HUES48 (cell line): ENCODE data around the gene PARVG.
"Not testable (repeated sequence)": the region's sequence is repeated elsewhere in the genome, so short reads cannot be mapped to it uniquely, and the experiment has no call there.

ENCODE experiments used
- H3K27ac ChIP-seq: one replicate; pipeline ENCODE4 v1.7.0; 2013; ENCODE audit warnings: low read depth, low read length, inconsistent platforms
- H3K27me3 ChIP-seq: 2 replicates; pipeline ENCODE4 v1.6.1; 2013; ENCODE audit warnings: mild to moderate bottlenecking, low read length; ENCODE audit not compliant: control insufficient read depth, insufficient read depth
- H3K36me3 ChIP-seq: 2 replicates; pipeline ENCODE4 v1.6.1; 2013; ENCODE audit warnings: low read length; ENCODE audit not compliant: control insufficient read depth, insufficient read depth
- H3K4me1 ChIP-seq: 2 replicates; pipeline ENCODE4 v1.6.1; 2013; ENCODE audit warnings: mild to moderate bottlenecking, low read length; ENCODE audit not compliant: control insufficient read depth, insufficient read depth
- H3K4me3 ChIP-seq: 2 replicates; pipeline ENCODE4 v1.5.1; 2013; ENCODE audit warnings: mild to moderate bottlenecking, low read depth, low read length
- H3K9ac ChIP-seq: 2 replicates; pipeline ENCODE4 v1.6.1; 2013; ENCODE audit warnings: mild to moderate bottlenecking, low read depth, low read length, moderate library complexity
- H3K9me3 ChIP-seq: 2 replicates; pipeline ENCODE4 v1.6.1; 2013; ENCODE audit warnings: low read length; ENCODE audit not compliant: control insufficient read depth, insufficient read depth

PARVG gene

DNA sequence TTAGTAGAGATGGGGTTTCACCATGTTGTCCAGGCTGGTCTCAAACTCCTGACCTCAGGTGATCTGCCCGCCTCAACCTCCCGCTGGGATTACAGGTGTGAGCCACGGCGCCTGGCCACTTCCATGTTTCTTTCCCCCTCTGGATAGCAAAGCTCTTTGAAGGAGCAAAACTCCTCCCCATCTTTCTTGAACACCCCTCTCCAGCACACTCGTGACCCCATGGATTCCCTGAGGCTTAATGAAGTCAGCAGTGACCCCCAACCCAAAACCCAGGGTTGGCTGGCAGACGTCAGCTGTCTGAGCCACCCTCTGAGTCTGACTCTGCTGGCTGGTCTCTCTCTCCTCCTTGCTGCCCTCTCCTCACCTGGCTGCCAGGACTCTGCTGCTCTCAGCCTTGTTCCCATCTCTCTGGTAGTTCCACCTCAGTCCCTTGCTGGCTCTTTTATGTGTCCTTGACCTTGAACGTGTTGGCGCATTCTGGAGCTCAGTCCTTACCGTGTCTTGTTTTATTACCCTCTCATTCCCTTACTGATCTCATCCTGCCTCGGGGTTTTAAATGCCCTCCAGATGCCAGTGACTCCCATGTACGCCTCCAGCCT, 44.5 kb downstream of the PARVG start:
- no peak overlapping the region for H3K9ac ChIP-seq
- no peak overlapping the region for H3K4me3 ChIP-seq
- no peaks in the 10 kb centered on the region for H3K4me1 ChIP-seq
- no peaks in the 10 kb centered on the region for H3K36me3 ChIP-seq
- no peaks in the 10 kb centered on the region for H3K27me3 ChIP-seq
- H3K27ac ChIP-seq, result no peak overlapping the region
- no peaks in the 10 kb centered on the region for H3K9me3 ChIP-seq

DNA sequence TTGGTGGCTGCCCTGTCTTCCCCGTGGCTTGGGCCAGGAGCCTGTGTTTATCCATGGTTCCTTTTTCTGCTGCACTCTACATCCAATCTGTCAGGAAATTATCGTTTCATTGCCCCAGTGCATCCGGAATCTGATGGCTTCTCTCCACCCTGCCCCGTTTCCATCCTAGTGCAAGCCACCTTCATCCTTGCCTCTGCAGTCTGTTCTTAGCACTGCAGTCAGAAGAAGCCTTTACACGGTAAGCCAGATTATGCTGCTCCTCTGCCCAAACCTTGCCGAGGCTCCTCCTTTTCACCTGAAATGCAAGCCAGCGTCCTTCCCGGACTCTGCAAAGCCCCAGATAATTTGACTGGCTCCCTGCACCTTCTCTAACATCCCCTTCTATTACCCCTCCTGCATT, 45.1 kb downstream of the PARVG start:
- no peak overlapping the region for H3K4me3 ChIP-seq
- H3K9ac ChIP-seq, result no peak overlapping the region
- no peaks in the 10 kb centered on the region for H3K36me3 ChIP-seq
- H3K9me3 ChIP-seq, result no peaks in the 10 kb centered on the region
- no peaks in the 10 kb centered on the region for H3K4me1 ChIP-seq
- H3K27me3 ChIP-seq, result no peaks in the 10 kb centered on the region
- no peak overlapping the region for H3K27ac ChIP-seq

DNA sequence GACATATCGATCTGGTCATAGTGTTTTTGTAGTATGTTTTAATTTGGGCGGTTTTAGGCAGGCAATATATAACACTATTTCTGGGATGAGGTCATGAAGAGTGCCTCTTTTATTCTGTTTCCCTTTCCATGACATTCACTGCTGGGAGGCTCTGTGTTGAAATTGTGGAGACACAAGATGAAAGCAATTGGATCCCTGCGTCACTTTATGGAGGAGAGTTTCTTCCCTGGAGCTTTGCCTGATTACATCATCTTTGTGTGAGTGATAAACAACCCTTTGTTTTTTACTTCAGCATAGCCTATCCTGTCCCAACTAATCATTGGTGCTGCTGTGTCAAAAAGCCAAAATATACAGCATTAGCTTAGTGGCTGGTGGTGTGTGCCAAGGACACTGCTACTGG, 48.6 kb downstream of the PARVG start:
- Histone ChIP-seq H3K27ac (no peak overlapping the region), H3K27me3 (no peaks in the 10 kb centered on the region), H3K9me3 (no peaks in the 10 kb centered on the region), H3K36me3 (no peaks in the 10 kb centered on the region), H3K4me3 (no peak overlapping the region), H3K4me1 (no peaks in the 10 kb centered on the region), H3K9ac (no peak overlapping the region)

DNA sequence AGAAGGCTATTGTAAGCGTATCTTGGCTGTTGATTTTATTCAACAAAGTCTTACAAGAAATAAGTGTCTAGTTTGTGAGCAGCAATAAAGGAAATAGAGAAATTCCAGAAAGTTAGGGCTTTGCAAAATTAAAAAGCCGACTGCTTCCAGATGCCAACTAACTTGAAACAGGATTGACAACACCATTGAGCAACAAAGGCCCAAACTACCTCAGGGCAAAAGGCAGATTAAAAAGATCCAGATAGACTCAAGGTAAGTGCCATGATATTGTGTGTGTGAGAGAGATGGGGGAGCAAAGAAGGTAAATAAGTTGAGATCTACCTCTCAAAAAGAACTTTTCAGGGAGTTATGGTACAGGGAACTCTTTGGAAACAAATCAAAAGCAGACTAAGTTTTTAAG, 49.1 kb downstream of the PARVG start:
- H3K9ac ChIP-seq, result no peak overlapping the region
- no peaks in the 10 kb centered on the region for H3K27me3 ChIP-seq
- H3K36me3 ChIP-seq, result no peaks in the 10 kb centered on the region
- no peaks in the 10 kb centered on the region for H3K4me1 ChIP-seq
- H3K9me3 ChIP-seq, result no peaks in the 10 kb centered on the region
- no peak overlapping the region for H3K27ac ChIP-seq
- no peak overlapping the region for H3K4me3 ChIP-seq

DNA sequence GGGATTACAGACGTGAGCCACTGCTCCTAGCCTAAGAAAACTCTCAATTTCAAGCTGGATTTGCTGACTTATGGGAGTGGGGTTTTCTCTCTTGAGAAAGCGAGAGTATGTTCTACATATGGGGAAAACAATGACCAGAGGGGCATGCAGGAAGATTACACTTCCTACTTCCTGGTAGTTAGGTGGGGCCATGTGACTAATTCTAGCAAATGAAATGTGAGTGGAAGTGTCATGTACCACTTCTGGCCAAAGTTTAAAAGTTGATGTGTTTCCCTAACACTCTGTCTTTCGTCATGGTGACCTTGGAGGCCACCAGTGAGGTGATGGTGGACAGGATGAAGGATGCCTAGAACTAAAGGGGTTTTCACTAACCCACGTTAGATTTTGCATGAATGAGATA, 50.5 kb downstream of the PARVG start:
- no peaks in the 10 kb centered on the region for H3K36me3 ChIP-seq
- H3K9ac ChIP-seq, result no peak overlapping the region
- H3K27me3 ChIP-seq, result no peaks in the 10 kb centered on the region
- H3K9me3 ChIP-seq, result no peaks in the 10 kb centered on the region
- H3K27ac ChIP-seq, result no peak overlapping the region
- no peak overlapping the region for H3K4me3 ChIP-seq
- H3K4me1 ChIP-seq, result no peaks in the 10 kb centered on the region

DNA sequence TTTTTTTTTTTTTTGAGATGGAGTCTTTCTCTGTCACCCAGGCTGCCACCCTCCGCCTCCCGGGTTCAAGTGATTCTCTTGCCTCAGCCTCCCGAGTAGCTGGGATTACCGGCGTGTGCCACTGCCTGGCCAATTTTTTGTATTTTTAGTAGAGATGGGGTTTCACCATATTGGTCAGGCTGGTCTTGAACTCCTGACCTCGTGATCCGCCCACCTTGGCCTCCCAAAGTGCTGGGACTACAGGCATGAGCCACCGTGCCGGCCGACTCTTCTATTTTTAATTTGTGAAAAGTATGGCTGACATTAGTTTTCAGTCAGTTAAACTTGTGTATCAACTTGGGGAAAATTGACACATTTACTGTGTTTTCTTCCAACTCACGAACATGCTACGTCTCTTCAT, 53.6 kb downstream of the PARVG start:
- H3K36me3 ChIP-seq, H3K27me3 ChIP-seq, H3K9ac ChIP-seq, H3K27ac ChIP-seq, H3K9me3 ChIP-seq, H3K4me1 ChIP-seq, H3K4me3 ChIP-seq: not testable (repeated sequence)

DNA sequence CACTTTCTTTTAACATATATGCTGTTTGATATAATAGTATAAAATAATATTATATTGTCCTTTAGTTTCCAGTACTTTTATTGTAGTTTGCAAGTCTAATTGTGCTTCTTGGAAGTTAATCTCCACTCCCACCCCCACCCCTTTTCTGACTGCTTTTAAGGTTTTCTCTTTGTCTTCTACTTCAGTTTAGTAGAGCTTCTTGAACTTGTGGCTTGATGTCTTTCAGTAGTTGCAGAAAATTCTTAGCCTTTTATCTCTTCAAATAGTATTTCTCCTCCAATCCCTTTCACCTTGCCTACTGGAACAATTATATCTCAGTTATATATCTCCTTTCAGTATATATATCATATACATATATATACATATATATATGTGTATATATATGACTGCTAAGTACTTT, 56.6 kb downstream of the PARVG start:
- Histone ChIP-seq H3K9me3 (no peaks in the 10 kb centered on the region), H3K36me3 (no peaks in the 10 kb centered on the region)

DNA sequence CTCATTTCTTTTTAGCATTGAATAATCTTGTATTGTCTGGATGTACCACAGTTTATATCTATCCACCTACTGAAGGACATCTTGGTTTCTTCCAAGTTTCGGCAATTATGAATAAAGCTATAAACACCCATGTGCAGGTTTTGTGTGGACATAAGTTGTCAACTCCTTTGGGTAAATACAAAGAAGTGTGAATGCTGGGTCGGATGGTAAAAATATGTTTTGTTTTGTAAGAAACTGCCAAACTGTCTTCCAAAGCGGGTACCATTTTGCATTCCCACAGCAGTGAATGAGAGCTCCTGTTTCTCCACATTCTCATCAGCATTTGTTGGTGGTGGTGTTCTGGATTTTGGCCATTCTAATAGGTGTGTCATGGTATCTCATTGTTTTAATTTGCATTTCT, 60.4 kb downstream of the PARVG start:
- not testable (repeated sequence) for H3K4me3 ChIP-seq, H3K9me3 ChIP-seq, H3K4me1 ChIP-seq, H3K27ac ChIP-seq, H3K9ac ChIP-seq, H3K27me3 ChIP-seq, H3K36me3 ChIP-seq

More for the DNA sequence above, 56.6 kb downstream of the PARVG start:
- H3K9ac ChIP-seq, result no peak overlapping the region
- H3K4me3 ChIP-seq, result no peak overlapping the region
- H3K4me1 ChIP-seq, result no peaks in the 10 kb centered on the region
- H3K27ac ChIP-seq, result no peak overlapping the region
- H3K27me3 ChIP-seq, result no peaks in the 10 kb centered on the region

DNA sequence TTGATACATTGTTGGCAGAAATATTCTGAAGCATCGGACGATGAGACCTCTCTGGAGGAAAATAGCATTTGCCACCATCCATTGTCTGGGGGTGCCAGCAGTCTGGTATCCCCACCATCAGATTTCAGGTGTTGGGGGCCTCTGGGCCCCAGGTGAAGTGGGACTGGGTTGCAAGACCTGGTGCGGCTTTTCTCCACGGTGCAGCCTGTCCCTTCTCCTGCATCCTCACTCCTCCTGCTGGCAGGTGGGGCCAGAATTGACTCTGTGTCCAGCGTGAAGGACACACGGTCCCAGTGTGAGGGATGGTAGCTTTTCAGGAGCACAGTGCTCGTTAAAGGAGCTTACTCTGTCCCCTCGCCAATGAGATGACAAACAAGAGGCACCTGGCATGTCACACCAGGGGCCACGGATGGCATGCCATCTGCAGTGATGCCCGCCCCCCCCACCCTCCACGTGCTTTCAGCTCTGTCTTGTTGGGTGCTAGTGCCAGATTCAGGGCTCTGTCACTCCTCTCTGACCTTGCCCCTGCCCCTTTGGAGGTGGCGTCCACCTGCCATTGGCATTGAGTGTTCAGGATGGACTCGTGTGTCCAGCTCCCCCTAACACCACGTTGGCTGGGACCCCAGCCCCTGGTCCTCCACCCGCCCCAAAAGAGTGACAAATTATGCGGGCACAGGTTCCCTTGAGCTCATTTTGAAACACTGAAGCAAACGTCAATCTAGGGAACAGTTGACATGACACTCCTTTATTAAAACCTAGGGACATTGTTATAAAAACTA, 62.4 kb downstream of the PARVG start:
- no peaks in the 10 kb centered on the region for H3K4me1 ChIP-seq
- H3K36me3 ChIP-seq, result no peaks in the 10 kb centered on the region
- H3K27me3 ChIP-seq, result no peaks in the 10 kb centered on the region
- no peak overlapping the region for H3K9ac ChIP-seq
- no peaks in the 10 kb centered on the region for H3K9me3 ChIP-seq
- H3K4me3 ChIP-seq, result no peak overlapping the region
- no peak overlapping the region for H3K27ac ChIP-seq

DNA sequence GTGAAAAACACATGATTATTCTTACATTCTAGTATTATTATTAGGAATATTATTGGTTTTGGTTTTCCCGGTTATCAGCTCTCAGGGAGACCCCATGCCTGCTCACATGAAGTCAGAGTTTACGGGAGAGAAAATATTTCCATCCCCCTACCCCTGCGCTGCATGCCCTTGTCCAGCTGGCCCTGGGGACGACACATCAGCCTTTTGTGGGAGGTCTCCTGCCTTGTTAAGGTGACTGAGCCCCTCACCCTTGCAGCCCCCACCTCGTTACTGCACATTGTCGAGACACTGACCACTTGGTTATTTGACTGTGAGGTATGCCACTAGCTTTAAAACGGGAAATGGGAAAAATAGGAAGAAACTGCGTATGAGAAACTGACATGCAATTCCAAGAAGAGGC, 63.0 kb downstream of the PARVG start:
- no peaks in the 10 kb centered on the region for H3K9me3 ChIP-seq
- H3K4me1 ChIP-seq, result no peaks in the 10 kb centered on the region
- H3K27me3 ChIP-seq, result no peaks in the 10 kb centered on the region
- no peak overlapping the region for H3K27ac ChIP-seq
- no peak overlapping the region for H3K9ac ChIP-seq
- H3K4me3 ChIP-seq, result no peak overlapping the region
- no peaks in the 10 kb centered on the region for H3K36me3 ChIP-seq

DNA sequence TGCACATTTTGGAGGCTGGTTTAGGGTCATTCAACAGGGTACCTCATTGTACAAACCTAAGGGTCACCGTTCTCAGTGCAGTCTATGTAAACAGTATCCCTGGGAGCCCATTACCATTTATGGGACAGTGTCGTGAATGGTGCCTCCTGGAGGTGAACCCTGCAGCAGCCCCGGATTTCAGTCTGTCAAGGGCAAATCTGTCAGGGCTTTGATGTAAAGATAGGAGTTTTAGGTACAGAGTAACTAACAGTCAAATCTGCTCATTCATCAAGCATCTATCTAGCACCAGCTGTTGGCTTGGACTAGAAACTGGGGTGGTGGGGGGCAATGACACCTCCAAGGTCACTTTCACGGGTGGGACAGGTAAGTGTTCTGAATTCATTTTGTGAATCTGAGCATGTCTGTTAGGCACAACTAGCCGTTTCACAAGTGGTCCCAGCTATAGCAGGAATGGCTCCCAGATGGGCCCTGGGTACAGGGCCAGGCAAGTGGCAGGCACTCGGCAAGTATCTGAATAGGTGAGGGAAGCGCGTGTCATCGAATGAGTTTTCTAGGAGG, 63.6 kb downstream of the PARVG start:
- Histone ChIP-seq H3K4me1 (no peaks in the 10 kb centered on the region), H3K27me3 (no peaks in the 10 kb centered on the region), H3K9ac (no peak overlapping the region), H3K36me3 (no peaks in the 10 kb centered on the region), H3K27ac (no peak overlapping the region), H3K9me3 (no peaks in the 10 kb centered on the region), H3K4me3 (no peak overlapping the region)
